A673 (cell line): ENCODE measurements around the gene SCAF1. TPM values are rescaled to one million over a fixed set of nuclear protein-coding genes. Genes with fewer than 3 reads are reported as not detected.
A peak's percentile ranks its signal among the peaks of the same experiment; 100 is the strongest.

ENCODE experiments used
- BruUV-seq: library from RNA; stranded (reverse); fragments of 400-500 nt; replicated peaks from 2 replicates; lab custom pipeline; 2021; lab: Mats Ljungman, UMichigan
- CTCF ChIA-PET: fragments of 300-600 bp; sonication (Branson Sonifier 250); formaldehyde crosslinking; loops from one replicate; lab custom pipeline; 2022; ENCODE audit warnings: antibody characterized with exemption; lab: Charles Lee
- POLR2A ChIA-PET: fragments of 300-600 bp; sonication (Branson Sonifier 250); formaldehyde crosslinking; loops from one replicate; lab custom pipeline; 2022; ENCODE audit warnings: antibody characterized with exemption; ENCODE audit not compliant: low non-redundant PET; lab: Charles Lee
- DNase-seq: peaks from one replicate; pipeline ENCODE4 v3.0.0-alpha.2; 2015; ENCODE audit warnings: low spot score
- H3K27ac ChIP-seq: fragments of 200-600 bp; sonication (generic); 2 replicates; pipeline ENCODE4 v1.5.1; 2016; ENCODE audit warnings: mixed run types, low read depth, mild to moderate bottlenecking, mixed read lengths, antibody characterized with exemption, low read length; ENCODE audit not compliant: poor library complexity, severe bottlenecking
- H3K27me3 ChIP-seq: fragments of 200-600 bp; sonication (generic); replicated peaks from 2 replicates; pipeline ENCODE4 v1.6.1; 2017; ENCODE audit warnings: mixed run types, low read depth, mild to moderate bottlenecking, mixed read lengths, antibody characterized with exemption, low read length; ENCODE audit not compliant: insufficient read depth, poor library complexity
- H3K36me3 ChIP-seq: fragments of 200-600 bp; sonication (generic); 2 replicates; pipeline ENCODE4 v1.6.1; 2016; ENCODE audit warnings: mixed run types, mild to moderate bottlenecking, mixed read lengths, antibody characterized with exemption, low read length; ENCODE audit not compliant: insufficient read depth, poor library complexity, severe bottlenecking
- H3K4me1 ChIP-seq: fragments of 200-600 bp; sonication (generic); 2 replicates; pipeline ENCODE4 v1.6.1; 2017; ENCODE audit warnings: mixed run types, mild to moderate bottlenecking, mixed read lengths, antibody characterized with exemption, low read length; ENCODE audit not compliant: insufficient read depth, poor library complexity, severe bottlenecking
- H3K4me3 ChIP-seq: fragments of 200-600 bp; sonication (generic); 2 replicates; pipeline ENCODE4 v1.5.1; 2016; ENCODE audit warnings: low read depth, mixed run types, mild to moderate bottlenecking, mixed read lengths, low read length; ENCODE audit not compliant: poor library complexity, severe bottlenecking
- H3K9me3 ChIP-seq: fragments of 200-600 bp; sonication (generic); 2 replicates; pipeline ENCODE4 v1.6.1; 2016; ENCODE audit warnings: mixed run types, low read depth, mild to moderate bottlenecking, mixed read lengths, antibody characterized with exemption, low read length; ENCODE audit not compliant: poor library complexity, severe bottlenecking
- EZH2 ChIP-seq: fragments of 200-600 bp; sonication (generic); IDR thresholded peaks from 2 replicates; pipeline ENCODE4 v1.6.1; 2017; ENCODE audit warnings: borderline replicate concordance, low read depth, mild to moderate bottlenecking, mixed read lengths, antibody characterized with exemption, low read length; ENCODE audit not compliant: poor library complexity, severe bottlenecking
- intact Hi-C: fragments of 100-400 bp; cut with micrococcal nuclease; formaldehyde crosslinking; loops from one replicate; pipeline ENCODE4 v1.10.0; 2022; ENCODE audit not compliant: unreplicated experiment
- total RNA-seq: library from RNA; stranded (reverse); gene quantifications from 2 replicates; pipeline ENCODE4 v1.2.3, GENCODE V29; 2021
- TF ChIP-seq, protein P1 (sequence below): fragments of 300-800, 200-600 bp; sonication (generic); conservative IDR thresholded peaks from 2 replicates; pipeline ENCODE4 v1.5.1; 2017; ENCODE audit warnings: low read depth, mild to moderate bottlenecking, antibody characterized with exemption, low read length, moderate library complexity, mixed read lengths

SCAF1 gene
- total RNA-seq, 1 experiment from 2014 or later = 98.2 TPM

- BruUV-seq = no TSS peak
- peaks cover 7% of the 10 kb centered on the region for H3K4me1 ChIP-seq
- H3K27me3 ChIP-seq = no peaks in the 10 kb centered on the region
- no peak overlapping the region for H3K27ac ChIP-seq
- no peak for DNase-seq
- ChIA-PET POLR2A (interaction anchor here (1.2 kb wide), 1 partner anchor 16 kb away, joined by 6 read pairs; no protein-coding TSS in a partner anchor), CTCF (no interaction called here)
- no peak overlapping the region for H3K4me3 ChIP-seq
- no peaks in the 10 kb centered on the region for H3K9me3 ChIP-seq
- TF ChIP-seq, protein P1, sequence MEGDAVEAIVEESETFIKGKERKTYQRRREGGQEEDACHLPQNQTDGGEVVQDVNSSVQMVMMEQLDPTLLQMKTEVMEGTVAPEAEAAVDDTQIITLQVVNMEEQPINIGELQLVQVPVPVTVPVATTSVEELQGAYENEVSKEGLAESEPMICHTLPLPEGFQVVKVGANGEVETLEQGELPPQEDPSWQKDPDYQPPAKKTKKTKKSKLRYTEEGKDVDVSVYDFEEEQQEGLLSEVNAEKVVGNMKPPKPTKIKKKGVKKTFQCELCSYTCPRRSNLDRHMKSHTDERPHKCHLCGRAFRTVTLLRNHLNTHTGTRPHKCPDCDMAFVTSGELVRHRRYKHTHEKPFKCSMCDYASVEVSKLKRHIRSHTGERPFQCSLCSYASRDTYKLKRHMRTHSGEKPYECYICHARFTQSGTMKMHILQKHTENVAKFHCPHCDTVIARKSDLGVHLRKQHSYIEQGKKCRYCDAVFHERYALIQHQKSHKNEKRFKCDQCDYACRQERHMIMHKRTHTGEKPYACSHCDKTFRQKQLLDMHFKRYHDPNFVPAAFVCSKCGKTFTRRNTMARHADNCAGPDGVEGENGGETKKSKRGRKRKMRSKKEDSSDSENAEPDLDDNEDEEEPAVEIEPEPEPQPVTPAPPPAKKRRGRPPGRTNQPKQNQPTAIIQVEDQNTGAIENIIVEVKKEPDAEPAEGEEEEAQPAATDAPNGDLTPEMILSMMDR = no peak
- TF ChIP-seq EZH2 = no peak
- H3K36me3 ChIP-seq = peaks cover 63% of the 10 kb centered on the region
- intact Hi-C loops = loop anchor here (5.0 kb wide), 2 partner anchors 82 to 217 kb away; partner anchors contain the start of genes FUZ and PRMT1
Measured at GRCh38 chr19:49594993-49595818, 46.8 kb upstream of the SCAF1 start.

DNA sequence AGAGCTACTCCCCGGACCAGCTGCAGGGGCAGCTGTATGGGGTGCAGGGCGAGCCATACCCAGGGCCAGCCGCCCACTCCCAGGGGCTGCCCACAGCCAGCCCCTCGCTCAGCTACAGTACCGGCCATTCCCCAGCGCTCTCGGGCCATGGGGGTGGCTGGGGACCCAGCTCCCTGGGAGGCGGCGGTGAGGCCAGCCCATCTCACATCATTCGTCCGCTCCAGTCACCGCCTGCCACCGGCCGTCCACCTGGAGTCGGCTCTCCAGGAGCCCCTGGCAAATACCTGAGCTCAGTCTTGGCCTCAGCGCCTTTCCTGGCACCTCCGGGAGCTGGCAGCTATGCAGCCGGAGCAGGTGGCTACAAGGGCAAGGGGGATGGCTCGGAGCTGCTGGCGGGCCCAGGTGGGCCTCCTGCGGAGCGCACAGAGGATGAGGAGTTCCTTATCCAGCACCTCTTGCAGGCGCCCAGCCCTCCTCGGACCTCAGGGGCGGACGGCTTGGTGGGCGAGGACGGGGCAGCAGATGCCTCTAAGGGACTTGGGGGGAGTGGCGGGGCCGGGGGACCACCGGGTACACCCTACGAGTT lies 46.1 kb upstream of the SCAF1 start:
- Histone ChIP-seq H3K4me1 (peaks cover 7% of the 10 kb centered on the region), H3K27ac (no peak overlapping the region), H3K36me3 (peaks cover 69% of the 10 kb centered on the region), H3K9me3 (no peaks in the 10 kb centered on the region), H3K27me3 (no peaks in the 10 kb centered on the region), H3K4me3 (no peak overlapping the region)
- ChIA-PET POLR2A (interaction anchor here (1.2 kb wide), 1 partner anchor 16 kb away, joined by 6 read pairs; no protein-coding TSS in a partner anchor), CTCF (no interaction called here)
- intact Hi-C loops = no loop called here
- TSS peak; percentile 7 for BruUV-seq
- no peak for DNase-seq
- no peak for TF ChIP-seq EZH2
- TF ChIP-seq, protein P1 = no peak

DNA sequence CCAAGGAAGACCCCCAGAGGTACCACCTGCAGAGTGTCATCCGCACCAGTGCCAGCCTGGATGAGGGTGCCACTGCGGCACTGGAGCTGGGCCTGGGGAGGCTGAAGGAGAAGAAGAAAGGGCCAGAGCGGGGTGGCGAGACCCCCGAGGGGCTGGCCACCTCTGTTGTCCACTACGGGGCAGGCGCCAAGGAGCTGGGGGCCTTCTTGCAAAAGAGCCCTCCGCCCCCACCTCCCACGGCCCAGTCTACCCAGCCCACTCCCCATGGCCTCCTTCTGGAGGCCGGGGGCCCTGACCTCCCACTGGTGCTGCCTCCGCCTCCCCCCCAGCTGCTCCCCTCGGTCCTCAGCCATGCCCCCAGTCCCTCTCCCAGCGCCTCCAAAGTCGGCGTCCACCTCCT lies 45.6 kb upstream of the SCAF1 start:
- DNase-seq = no peak
- Histone ChIP-seq H3K4me3 (no peak overlapping the region), H3K36me3 (peaks cover 72% of the 10 kb centered on the region), H3K27ac (no peak overlapping the region), H3K4me1 (peaks cover 7% of the 10 kb centered on the region), H3K27me3 (no peaks in the 10 kb centered on the region), H3K9me3 (no peaks in the 10 kb centered on the region)
- intact Hi-C loops = no loop called here
- ChIA-PET CTCF (no interaction called here), POLR2A (interaction anchor here (1.2 kb wide), 1 partner anchor 15 kb away, joined by 6 read pairs; no protein-coding TSS in a partner anchor)
- no peak for TF ChIP-seq EZH2
- TF ChIP-seq, protein P1 = no peak
- BruUV-seq = no TSS peak
